Neural cell (in vitro differentiated cells): ENCODE data around the gene FSHR.

ENCODE experiments used
- EP300 ChIP-seq: fragments of 450-650 bp; conservative IDR thresholded peaks from 2 replicates; pipeline ENCODE4 v1.6.1; 2014; ENCODE audit warnings: antibody characterized with exemption, mild to moderate bottlenecking, moderate library complexity; ENCODE audit not compliant: poor library complexity, severe bottlenecking
- EZH2 ChIP-seq: fragments of 200-600, 300-800 bp; shearing (Covaris generic), sonication (generic); IDR thresholded peaks from 2 replicates; pipeline ENCODE4 v1.6.1; 2014; ENCODE audit warnings: antibody characterized with exemption, low read length, borderline replicate concordance, mild to moderate bottlenecking; ENCODE audit not compliant: insufficient read depth, poor library complexity, severe bottlenecking
- POLR2AphosphoS5 ChIP-seq: IDR thresholded peaks from 2 replicates; pipeline ENCODE4 v1.6.1; 2012
- RAD21 ChIP-seq: fragments of 450-650 bp; conservative IDR thresholded peaks from 2 replicates; pipeline ENCODE4 v1.6.1; 2014; ENCODE audit warnings: antibody characterized with exemption, mild to moderate bottlenecking, moderate library complexity
- TF ChIP-seq, protein P1 (sequence below): fragments of 450-650 bp; IDR thresholded peaks from 2 replicates; pipeline ENCODE4 v1.5.1; 2014; ENCODE audit warnings: antibody characterized with exemption, mild to moderate bottlenecking, moderate library complexity; ENCODE audit not compliant: poor library complexity, severe bottlenecking

DNA sequence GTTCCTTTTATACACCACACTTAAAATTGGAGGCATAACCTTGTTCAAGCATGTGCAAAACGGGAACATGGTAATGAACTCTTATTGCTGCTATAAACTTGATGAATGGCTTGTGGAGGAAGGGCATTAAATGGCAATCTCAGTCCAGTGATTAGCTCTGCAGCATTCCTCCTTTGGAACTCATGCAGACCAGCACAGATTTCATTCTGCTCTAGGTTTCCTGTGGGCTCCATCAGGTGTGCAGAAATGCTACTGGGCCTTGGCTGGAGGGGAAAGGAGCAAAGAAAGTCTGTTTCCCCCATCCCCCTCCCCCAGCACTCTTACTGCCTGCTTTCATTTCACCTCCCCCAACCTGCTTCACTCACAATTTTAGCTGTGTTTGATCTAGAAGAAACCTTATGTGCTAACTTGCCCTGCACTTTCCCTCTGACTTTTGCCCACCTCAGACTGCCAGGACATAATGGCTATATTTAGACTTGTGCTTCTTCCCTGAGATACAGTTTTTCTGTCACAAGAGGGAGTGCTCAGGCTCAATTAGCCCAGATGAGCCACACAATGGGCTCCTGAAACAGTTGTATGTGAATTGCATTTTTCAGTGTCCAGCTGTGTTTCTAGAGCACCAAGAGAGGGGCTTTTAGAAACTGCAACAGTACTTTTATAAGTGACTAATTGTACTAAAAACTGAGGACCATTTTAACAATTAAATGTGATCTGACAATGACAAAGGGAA lies 109.8 kb downstream of the FSHR start:
- TF ChIP-seq, protein P1, sequence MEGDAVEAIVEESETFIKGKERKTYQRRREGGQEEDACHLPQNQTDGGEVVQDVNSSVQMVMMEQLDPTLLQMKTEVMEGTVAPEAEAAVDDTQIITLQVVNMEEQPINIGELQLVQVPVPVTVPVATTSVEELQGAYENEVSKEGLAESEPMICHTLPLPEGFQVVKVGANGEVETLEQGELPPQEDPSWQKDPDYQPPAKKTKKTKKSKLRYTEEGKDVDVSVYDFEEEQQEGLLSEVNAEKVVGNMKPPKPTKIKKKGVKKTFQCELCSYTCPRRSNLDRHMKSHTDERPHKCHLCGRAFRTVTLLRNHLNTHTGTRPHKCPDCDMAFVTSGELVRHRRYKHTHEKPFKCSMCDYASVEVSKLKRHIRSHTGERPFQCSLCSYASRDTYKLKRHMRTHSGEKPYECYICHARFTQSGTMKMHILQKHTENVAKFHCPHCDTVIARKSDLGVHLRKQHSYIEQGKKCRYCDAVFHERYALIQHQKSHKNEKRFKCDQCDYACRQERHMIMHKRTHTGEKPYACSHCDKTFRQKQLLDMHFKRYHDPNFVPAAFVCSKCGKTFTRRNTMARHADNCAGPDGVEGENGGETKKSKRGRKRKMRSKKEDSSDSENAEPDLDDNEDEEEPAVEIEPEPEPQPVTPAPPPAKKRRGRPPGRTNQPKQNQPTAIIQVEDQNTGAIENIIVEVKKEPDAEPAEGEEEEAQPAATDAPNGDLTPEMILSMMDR: peak; percentile 60
- no peak for TF ChIP-seq POLR2AphosphoS5
- TF ChIP-seq RAD21: peak; percentile 64
- TF ChIP-seq EP300: no peak
- no peak for TF ChIP-seq EZH2
